HG03378 (cell line): Measurements from ENCODE around the gene SMIM43.
"Not testable (repeated sequence)": the region's sequence is repeated elsewhere in the genome, so short reads cannot be mapped to it uniquely, and the experiment has no call there.

Experiments
- ATAC-seq: cut with Tn5 transposase; IDR thresholded peaks from one replicate; pipeline ENCODE4 v1.9.1; 2021; ENCODE audit warnings: mild to moderate bottlenecking, moderate library complexity; ENCODE audit not compliant: unreplicated experiment

The SMIM43 gene

GRCh38 chr4:121784401-121784800 is 19.4 kb upstream of the SMIM43 start:
- ATAC-seq, result no peak

DNA sequence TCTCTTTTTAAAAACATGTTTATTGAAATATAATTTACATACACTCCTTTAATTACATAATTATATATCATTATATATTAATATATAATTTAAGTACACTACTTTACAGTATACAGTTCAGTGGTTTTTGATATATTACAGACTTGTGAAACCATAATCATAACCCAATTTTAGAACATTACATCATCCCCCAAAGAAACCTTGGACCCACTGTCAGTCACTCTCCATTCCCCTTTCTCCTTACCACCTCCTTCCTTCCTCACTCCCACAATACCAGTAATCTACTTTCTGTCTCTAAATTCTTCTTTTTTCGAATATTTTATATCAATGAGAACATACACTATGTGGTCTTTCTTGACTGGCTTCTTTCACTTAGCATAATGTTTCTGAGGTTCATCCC is 18.2 kb upstream of the SMIM43 start:
- ATAC-seq, result no peak

DNA sequence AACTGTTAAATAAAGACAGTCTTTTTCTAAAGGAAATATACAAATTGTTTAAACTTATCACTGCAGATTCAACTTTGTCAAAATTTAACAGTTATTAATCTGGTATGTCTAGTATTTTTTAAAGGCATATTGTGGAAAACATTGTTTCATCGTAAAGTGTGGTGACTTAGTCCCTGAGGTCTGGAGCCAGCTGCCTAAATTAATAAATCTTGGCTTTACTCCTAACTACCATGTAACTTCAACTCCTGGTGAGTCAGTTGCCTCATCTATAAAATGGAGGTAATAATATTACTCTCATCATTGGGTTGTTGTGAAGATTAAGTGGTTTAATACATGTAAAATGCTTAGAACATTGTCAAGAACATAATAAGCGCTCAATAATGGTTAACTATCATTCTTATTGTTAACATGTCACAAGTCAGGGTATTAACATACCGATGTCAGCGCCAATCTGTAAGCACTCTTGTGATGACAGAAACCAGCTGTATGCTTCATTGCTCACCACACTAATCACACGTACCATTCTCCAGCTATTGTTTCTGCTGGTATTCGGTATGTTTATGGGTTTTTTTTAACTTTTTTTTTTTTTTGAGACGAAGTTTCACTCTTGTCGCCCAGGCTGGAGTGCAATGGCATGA is 14.1 kb upstream of the SMIM43 start:
- no peak for ATAC-seq

DNA sequence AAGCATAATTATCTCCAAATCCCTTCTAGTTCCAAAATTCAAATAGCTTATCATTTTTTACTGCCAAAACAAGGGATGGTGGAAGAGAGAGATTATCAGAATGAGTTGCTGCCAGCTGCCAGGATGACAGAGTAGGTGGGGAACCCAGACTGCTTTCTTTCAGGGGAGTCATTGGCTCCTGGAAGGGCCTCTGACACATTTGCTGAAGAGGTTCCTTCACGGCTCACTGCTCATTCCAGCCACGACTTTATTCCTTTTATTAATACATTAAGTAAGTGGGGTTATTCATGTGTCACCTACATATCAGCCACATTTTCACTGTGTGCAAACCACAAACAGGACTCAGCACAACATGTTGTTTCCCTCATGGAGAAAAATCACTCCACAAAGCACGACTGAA is 12.7 kb upstream of the SMIM43 start:
- peak; percentile 59 for ATAC-seq

DNA sequence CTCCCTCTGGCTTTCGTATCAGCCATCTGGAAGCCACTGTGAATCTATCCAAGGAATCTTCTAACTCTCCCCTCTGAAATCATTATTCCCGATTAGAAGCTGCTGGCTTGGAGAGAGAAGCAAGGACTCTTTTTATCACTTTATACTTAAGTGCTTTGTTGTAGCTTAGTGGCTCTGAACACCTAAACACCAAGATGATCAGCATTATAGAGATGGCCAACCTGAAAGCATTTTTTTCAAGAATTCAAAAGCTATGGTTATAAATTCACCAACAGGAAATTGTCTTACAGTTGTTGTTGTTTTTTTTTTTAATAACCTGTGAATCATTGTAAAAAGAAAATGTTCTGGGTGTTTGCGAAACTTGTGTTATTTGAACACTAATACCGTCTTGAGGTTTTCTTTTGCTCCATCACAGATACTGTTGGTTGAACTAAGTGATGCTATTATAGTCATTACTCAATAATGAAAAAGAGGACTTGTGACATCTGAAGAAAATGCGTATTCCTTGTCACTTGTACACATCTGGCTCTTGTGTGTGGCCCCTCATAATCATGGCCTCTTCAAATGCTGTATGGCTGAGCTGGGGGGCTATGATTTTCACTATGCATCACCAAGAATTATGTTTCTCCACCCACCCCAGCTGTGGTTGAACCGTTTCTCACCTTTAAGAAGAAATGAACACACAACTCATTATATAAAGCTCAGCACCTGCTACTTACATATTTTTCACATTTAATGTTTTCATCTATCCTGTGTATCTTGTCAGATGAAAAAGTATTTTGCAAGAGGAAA is 11.8 kb upstream of the SMIM43 start:
- no peak for ATAC-seq

DNA sequence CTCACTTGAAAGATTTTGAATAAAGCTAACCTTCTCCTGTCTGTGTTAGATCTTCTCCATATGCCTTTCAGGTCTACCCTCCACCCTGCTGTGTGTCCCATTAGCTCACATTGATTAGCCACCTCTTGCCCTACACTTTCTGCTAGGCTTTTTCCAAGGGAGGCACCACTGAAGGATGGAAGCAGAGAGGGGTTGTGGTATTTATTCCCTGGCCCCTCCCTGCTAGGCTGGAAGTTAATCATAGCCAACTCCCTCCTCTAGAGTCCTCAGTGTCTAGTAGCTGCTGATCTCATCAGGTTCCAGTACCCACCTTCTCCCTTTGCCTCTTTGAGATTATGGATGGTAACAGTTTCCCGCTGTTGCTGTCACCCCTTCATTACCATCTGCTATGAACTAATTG is 8.9 kb upstream of the SMIM43 start:
- no peak for ATAC-seq

DNA sequence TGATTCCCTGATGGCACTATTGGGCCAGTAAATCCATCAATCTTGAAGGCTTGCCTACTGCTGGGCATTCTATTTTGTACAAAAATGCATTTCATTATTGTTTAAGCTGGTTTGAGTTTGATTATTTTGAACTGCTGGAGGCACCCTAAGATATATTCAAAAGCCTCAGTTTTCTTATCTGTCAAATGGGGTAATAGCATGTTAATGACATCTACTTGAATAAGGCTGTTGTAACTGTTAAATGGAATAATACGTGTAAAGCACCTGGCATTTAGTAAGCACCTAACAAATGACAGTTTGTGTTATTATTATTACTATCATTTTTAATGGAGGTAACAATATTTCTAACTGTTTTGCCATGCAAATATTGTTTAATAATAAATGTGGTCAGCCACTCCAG is 6.9 kb upstream of the SMIM43 start:
- ATAC-seq, result no peak

- no peak for ATAC-seq
Measured at GRCh38 chr4:121769341-121769740, 4.4 kb upstream of the SMIM43 start.

DNA sequence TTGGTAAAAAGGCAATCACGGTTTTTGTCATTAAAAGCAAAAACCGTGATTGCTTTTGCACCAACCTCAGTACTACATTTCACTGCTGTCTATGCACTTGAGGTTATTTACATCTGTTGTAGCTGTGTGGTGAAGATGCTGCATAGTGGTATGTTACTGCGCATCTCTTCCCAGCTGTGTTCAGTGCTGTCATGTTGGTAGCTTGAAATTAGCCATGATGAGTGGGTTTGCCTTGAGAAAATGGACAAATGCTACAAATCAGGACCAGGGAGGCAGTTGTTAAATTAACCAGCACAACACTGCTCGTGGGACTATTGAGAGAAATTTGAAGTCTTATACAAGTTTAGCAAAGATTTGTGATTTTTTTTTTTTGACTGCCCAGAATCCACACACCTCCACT is 2.2 kb upstream of the SMIM43 start:
- ATAC-seq, result no peak

GRCh38 chr4:121765971-121766538 is 1.1 kb upstream of the SMIM43 start:
- no peak for ATAC-seq

DNA sequence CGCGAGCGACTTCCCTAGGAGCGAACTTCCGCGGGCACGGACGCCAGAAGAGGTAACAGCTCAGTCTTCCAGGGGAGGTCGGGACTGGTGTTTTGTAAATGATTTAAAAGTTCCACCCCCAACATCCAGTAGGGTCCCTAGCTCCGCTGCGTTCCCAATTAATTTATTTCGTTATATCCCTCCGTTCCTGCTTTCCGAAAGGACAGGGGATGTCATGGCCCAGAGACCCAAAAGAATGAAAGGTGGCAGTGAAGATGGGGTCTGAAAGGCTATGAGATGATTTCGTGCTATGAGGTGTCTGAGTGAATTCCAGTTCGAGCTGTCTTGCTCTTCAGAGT is 373 bp upstream of the SMIM43 start:
- ATAC-seq, result no peak

- no peak for ATAC-seq
Measured at GRCh38 chr4:121764303-121764701, 662 bp downstream of the SMIM43 start.

DNA sequence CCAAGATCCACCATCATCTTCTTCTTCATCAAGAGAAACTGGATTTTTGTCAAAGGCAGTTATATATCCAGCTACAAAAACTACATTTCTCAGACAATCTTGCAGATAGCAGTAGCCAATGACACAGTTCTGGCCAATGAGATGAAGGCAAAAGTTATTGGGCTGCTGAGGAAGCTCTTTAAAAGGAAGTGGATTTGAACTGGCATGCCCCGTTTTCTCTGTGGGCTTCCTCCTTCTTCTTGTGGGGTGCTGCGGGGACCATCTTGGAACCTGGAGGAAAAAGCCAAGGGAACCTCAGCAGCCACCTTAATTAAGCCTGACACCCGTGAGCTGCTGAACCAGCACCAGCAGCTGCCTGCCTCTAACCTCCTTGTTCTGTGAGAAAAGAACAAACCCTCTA is 4.8 kb downstream of the SMIM43 start:
- no peak for ATAC-seq

GRCh38 chr4:121758925-121759568 is 5.9 kb downstream of the SMIM43 start:
- no peak for ATAC-seq

DNA sequence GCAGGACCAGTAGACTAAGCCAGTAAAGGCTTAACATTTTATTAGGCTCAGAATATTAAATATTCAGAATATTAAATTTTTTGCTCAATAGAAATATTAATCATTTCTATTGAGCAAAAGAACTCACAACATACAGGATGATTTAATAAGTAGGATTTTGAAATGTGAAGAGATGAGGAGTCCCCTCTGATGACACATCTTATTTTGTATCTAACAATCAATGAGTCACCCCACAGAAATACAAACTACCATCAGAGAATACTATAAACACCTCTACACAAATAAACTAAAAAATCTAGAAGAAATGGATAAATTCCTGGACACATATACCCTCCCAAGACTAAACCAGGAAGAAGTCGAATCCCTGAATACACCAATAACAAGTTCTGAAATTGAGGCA is 12.8 kb downstream of the SMIM43 start:
- ATAC-seq, result not testable (repeated sequence)

DNA sequence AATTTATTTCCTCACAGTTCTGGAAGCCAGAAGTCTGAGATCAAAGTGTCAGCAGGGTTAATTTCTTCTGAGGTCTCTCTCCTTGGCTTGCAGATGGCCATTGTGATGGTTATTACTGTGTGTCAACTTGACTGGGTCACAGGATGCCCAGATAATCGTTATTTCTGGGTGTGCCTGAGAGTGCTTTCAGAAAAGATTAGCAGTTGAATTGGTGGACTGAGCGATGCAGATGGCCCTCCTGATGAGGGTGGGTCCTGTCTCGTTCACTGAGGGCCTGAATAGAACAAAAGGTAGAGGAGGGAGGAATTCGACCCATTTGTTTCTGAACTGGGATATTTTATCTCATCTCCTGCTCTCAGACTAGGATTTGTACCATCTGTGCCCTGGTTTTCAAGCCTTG is 15.7 kb downstream of the SMIM43 start:
- ATAC-seq, result no peak

DNA sequence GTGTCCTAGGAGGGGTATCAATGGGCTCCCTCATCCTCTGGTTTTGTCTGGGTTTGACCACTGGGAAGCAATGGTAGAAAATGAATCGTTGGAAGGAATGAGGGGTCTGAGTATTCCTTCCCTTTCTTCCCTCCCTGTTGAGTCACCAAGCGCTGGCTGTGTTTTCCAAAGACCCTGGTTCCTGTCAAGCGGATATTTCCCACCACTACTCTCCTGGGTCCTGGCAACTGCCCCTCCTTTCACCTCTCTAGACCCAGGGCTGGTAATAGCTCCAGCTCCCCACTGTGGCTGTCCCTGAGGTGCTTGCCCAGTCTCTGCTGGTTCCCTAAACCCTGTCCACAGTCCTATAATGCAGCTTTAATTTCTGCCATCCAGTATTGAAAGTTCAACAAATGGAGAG is 22.2 kb downstream of the SMIM43 start:
- no peak for ATAC-seq

GRCh38 chr4:121741751-121742150 is 23.2 kb downstream of the SMIM43 start:
- ATAC-seq, result no peak

DNA sequence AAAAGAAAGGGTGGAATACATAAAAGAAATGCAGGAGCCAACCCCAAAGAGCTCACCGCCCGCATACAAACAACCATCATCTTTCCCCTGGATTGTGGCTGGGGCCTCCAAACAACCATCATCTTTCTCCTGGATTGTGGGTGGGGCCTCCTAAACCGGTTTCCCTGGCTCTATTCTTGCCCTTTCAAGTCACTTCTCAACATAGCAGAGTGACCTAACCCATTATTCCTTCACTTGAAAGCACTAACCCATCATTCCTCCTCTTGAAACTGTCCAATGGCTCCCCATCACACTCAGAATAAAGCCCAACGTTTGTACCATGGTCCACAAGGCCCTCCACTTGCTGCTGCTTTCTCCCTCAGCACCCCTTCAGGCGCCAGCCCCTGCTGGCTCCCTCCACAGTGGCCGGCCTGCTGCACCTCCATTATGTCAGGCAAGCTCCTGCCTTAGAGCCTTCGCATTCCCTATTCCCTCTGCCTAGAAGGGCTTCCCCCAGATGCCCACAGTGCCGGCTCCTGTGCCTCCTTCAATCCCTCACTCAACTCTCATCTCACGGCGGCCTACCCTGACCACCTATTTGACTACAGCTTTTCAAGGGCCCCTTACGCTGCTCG is 24.1 kb downstream of the SMIM43 start:
- no peak for ATAC-seq

GRCh38 chr4:121739575-121739974 is 25.4 kb downstream of the SMIM43 start:
- no peak for ATAC-seq

GRCh38 chr4:121738780-121739535 is 26.0 kb downstream of the SMIM43 start:
- ATAC-seq, result no peak
